ENCODE data around the gene LDB2.
"Not testable (repeated sequence)": the region's sequence is repeated elsewhere in the genome, so short reads cannot be mapped to it uniquely, and the experiment has no call there.

The LDB2 gene

DNA sequence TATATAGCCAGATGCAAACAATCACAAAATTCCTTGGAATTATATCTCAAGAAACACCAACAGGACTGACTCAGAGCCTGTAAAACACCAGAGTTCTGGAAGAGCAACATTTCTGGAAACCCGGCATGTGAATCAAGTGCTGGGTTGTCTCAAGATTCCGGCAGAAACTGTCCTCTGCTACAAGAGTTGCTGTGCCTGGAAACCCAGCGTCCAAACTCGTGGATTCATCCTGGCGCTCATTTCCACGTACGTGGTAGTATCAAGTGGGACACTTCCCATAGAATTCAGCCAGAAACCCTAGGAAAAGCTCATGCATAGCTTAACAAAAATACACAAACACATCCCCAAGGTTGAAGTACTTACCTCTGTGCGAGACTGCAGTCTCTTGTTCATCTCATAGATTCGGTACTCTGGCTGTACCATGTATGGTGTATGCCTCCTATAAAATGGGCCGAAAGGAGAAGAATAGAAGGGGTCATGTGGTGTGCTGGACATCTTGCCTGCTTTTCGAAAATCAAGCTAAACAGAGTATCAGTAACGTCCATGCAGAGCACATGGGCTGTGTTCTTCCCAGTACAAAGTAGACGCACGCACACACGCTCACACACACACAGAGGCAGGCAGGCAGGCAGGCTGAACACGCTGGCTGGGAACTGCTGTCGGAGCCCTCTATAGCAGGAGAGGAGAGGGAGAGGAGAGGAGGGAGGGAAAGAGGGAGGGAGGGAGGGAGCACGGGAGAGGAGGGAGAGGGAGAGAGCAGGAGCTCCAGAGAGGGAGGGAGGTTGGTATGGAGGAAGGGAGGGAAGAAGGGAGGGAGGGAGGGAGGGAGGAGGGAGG lies at the start of gene LDB2:
TSS of gene LDB2 (minus strand) at position 655 of the 837 bp plus-strand sequence.
- no peak for DNase-seq

- DNase-seq, result peak in 1 of 3 experiments; percentile 1
Measured at GRCh38 chr4:16942491-16942890, 44.0 kb upstream of the LDB2 start.

DNA sequence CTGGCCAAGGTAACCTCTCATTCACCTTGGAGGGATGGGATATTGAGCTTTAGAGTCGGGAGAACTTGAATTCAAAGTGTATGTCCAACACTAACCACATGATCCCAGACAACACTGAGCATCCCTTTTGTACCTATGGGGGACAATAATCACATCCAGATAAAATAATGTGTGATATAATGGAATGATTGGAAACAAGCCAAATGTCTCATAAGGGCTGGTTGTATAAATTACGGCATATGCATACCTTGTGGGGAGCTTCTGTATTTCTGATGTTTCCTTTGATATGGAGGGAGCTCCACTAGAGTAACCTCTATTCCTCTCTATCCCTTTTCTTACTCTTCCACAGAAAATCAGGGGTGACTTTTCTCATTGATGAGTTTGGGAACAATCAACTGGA lies 40.7 kb upstream of the LDB2 start:
- DNase-seq, result no peak

GRCh38 chr4:16938512-16939040 lies 40.1 kb upstream of the LDB2 start:
- DNase-seq, result no peak

DNA sequence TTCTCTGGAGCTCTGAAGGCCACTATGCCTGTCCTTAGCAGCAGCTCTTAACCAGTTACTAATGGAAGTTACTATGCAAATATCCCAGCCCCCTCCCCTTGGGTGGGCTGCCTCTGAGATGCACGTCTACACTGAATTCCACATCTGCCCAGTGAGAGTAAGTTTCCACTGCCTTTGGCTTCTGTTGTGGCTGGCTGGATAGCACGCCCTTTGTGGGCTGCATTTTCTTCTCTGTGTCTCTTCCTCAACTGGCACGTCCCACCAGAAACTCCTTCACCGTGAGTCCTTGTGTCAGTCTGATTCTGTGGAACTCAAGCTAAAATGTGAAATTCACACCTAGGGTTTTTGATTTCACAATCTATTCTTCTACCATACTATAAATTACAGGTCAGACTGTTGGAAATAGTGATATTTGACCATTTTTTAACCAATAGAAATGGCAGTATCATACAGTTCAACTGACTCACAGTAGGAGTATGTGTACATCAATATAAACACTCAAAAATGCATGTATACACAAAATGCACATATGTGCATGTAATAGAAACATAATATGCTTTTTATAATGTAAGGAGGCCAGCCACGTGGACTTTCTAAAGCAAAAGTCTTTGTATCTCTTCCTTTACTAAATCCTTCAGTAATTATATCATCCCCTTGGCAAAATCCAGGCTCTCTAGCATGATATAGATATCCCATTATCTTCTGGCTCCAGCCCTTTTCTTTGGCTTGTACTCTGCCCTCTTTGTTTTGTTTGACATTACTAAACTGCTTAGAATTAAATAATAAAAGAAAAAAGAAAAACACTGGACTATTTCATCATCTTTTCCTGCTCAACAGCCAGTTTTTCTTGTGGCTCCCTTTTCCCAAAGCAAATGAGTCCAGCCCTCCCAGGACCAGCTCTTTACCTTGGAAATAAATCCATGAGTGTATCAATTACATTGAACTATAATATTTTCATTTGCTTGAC lies 33.2 kb upstream of the LDB2 start:
- DNase-seq, result no peak

GRCh38 chr4:16926214-16926613 lies 27.8 kb upstream of the LDB2 start:
- no peak for DNase-seq

DNA sequence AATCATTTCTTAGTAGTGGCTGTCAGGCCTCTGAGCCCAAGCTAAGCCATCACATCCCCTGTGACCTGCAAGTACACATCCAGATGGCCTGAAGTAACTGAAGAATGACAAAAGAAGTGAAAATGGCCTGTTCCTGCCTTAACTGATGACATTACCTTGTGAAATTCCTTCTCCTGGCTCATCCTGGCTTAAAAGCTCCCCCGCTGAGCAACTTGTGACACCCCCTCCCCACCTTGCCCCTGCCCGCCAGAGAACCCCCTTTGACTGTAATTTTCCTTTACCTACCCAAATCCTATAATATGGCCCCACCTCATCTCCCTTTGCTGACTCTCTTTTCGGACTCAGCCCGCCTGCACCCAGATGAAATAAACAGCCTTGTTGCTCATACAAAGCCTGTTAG lies 20.3 kb upstream of the LDB2 start:
- DNase-seq, result not testable (repeated sequence)

DNA sequence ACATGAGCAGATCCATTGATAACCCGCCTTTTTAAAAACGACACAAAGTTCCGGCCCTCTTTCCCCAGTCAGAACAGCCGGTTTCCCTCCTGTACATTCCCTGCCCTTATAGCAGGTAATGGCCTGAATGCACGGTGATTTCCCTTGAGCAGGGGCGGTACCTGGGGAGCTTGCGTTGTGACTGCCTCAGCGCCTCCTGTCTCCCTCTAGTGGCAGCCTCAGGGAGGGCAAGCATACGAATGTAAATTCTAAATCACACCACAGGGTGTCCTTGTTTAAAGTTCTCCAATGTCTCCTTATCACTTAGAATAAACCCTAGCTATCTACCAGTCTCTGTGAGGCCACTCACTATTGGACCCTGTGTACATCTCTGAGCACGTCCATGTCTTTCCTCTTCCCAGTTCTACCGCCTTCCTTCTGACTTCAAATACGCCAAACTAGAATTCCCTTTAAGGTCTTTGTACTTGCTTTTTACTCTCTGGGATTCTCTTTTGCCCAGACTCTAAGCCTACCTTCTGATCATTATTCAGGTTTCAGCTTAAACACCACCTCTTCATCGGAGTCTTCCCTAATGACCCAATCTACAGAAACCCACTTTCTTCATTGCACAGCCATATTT lies 18.4 kb upstream of the LDB2 start:
- peak; percentile 7 to 65 (median 46) for DNase-seq

- no peak for DNase-seq
Measured at GRCh38 chr4:16916031-16916430, 17.6 kb upstream of the LDB2 start.

- no peak for DNase-seq
Measured at GRCh38 chr4:16914208-16914607, 15.8 kb upstream of the LDB2 start.

GRCh38 chr4:16912896-16913295 lies 14.5 kb upstream of the LDB2 start:
- no peak for DNase-seq

- DNase-seq, result no peak
Measured at GRCh38 chr4:16909281-16909680, 10.8 kb upstream of the LDB2 start.

GRCh38 chr4:16908377-16909021 lies 10.1 kb upstream of the LDB2 start:
- no peak for DNase-seq

- no peak for DNase-seq
Measured at GRCh38 chr4:16900325-16900724, 1.9 kb upstream of the LDB2 start.

- no peak for DNase-seq
Measured at GRCh38 chr4:16896881-16897750, 1.3 kb downstream of the LDB2 start.

- no peak for DNase-seq
Measured at GRCh38 chr4:16894406-16894805, 4.0 kb downstream of the LDB2 start.

- no peak for DNase-seq
Measured at GRCh38 chr4:16893141-16893651, 5.2 kb downstream of the LDB2 start.

DNA sequence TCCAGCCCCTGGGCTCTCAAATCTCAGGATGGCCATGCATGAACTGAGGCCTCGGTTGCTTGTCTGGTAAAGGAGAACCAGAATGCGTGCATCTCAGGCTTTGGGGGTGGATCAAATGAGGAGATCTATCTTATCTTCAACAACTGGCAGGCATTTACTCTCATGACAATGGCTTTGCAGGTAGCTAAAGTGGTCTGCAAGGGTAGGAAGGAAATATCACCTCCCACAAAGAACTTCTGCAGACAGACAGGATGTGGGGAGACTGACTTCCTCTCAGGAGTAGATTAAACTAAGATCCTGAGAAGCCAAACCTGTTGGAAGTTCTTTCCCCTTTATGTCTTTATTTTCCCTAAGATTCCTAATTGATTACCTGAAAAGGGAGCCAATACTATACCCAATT lies 7.8 kb downstream of the LDB2 start:
- DNase-seq, result no peak

DNA sequence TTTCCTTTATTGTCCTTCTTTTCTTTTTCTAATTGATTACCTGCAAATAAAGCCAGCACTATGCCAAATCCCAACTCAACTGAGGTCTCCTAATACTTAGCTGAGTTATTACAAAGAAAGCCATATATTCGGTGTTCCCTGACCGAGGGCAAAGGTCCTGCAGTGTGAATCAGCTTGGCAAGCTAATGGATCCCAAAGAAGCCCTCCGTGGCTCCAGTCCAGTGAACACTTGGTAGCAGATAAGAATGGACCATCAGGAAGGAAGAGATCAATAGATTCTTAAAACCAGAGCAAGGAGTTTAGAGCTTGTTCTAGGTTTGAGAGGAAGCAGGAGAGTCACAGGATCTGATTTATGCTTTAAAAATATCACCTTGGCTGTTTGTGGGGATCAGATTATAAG lies 8.5 kb downstream of the LDB2 start:
- DNase-seq, result no peak

- no peak for DNase-seq
Measured at GRCh38 chr4:16887887-16888286, 10.6 kb downstream of the LDB2 start.

Measured in NCI-H1417 (cell line).